Measurements from ENCODE around the gene PTRH2. TPM values are rescaled to one million over a fixed set of nuclear protein-coding genes. Genes with fewer than 3 reads are reported as not detected.

Gene PTRH2
- total RNA-seq, 1 experiment from 2014 or later: 59.6 TPM

DNA sequence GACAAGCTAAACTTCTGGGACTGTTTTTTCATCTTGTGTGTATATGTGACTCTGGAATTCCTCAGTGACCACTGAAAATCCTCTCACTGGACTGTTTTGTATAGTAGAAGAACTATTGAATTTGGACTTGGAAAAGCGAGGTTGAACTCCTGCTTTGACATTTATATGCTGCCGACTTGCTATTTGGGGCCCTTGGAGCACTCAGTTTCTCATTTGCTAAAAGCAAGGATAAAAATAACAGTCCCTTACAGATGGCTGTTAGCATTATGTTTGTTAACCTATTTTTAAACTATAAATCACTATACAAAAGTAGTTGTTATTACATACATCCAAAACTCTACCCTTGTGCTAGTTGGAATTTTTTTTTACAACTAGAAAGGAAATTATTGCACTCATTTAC is 9.2 kb upstream of the PTRH2 start (continued):
- TF ChIP-seq, protein P1, sequence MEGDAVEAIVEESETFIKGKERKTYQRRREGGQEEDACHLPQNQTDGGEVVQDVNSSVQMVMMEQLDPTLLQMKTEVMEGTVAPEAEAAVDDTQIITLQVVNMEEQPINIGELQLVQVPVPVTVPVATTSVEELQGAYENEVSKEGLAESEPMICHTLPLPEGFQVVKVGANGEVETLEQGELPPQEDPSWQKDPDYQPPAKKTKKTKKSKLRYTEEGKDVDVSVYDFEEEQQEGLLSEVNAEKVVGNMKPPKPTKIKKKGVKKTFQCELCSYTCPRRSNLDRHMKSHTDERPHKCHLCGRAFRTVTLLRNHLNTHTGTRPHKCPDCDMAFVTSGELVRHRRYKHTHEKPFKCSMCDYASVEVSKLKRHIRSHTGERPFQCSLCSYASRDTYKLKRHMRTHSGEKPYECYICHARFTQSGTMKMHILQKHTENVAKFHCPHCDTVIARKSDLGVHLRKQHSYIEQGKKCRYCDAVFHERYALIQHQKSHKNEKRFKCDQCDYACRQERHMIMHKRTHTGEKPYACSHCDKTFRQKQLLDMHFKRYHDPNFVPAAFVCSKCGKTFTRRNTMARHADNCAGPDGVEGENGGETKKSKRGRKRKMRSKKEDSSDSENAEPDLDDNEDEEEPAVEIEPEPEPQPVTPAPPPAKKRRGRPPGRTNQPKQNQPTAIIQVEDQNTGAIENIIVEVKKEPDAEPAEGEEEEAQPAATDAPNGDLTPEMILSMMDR (IDR thresholded peaks at IDR 0.05 in 2 of 3, conservative IDR thresholded peaks at IDR 0.05 in 1 of 3; ENCODE audit: borderline replicate concordance in 1 of 3, insufficient read depth in 1 of 3, low read depth in 2 of 3, low read length in 2 of 3): no peak

DNA sequence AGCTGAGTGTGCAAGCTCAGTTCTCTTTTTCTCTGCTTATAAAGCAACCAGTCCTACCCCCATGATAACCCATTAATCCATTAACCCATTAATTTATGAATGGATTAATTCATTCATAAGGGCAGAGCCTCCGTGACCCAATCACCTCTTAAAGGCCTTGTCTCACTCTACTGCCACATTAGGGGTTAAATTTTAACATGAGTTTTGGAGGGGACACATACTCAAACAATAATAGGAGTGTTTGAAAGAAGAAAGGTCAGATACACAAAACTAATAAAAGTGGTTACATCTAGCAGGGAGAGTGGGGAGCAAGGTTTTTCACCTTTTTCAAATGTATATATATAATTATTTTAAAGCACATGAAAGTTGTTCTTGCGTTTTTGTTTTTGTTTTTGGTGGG is 7.0 kb upstream of the PTRH2 start:
- H3K9ac ChIP-seq (ENCODE audit: low read length): no peak overlapping the region
- POLR2A ChIA-PET: no interaction called here
- no peak overlapping the region for H2AFZ ChIP-seq (ENCODE audit: low read depth, low read length, poor library complexity, severe bottlenecking)
- ATAC-seq (no peak), DNase-seq (ENCODE audit: low read depth, low spot score) (no peak)
- TF ChIP-seq EZH2 (IDR thresholded peaks at IDR 0.05): no peak
- TF ChIP-seq, protein P2, sequence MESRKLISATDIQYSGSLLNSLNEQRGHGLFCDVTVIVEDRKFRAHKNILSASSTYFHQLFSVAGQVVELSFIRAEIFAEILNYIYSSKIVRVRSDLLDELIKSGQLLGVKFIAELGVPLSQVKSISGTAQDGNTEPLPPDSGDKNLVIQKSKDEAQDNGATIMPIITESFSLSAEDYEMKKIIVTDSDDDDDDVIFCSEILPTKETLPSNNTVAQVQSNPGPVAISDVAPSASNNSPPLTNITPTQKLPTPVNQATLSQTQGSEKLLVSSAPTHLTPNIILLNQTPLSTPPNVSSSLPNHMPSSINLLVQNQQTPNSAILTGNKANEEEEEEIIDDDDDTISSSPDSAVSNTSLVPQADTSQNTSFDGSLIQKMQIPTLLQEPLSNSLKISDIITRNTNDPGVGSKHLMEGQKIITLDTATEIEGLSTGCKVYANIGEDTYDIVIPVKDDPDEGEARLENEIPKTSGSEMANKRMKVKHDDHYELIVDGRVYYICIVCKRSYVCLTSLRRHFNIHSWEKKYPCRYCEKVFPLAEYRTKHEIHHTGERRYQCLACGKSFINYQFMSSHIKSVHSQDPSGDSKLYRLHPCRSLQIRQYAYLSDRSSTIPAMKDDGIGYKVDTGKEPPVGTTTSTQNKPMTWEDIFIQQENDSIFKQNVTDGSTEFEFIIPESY (IDR thresholded peaks at IDR 0.05; ENCODE audit: extremely low read depth, insufficient replicate concordance, low read length): no peak
- no peak for TF ChIP-seq CBX3 (IDR thresholded peaks at IDR 0.05; ENCODE audit: low read depth)
- TF ChIP-seq, protein P1 (IDR thresholded peaks at IDR 0.05 in 2 of 3, conservative IDR thresholded peaks at IDR 0.05 in 1 of 3; ENCODE audit: borderline replicate concordance in 1 of 3, insufficient read depth in 1 of 3, low read depth in 2 of 3, low read length in 2 of 3): no peak
- TF ChIP-seq ZNF274 (IDR thresholded peaks at IDR 0.05; ENCODE audit: low read depth, low read length): no peak
- no peak for TF ChIP-seq YY1 (IDR thresholded peaks at IDR 0.05; ENCODE audit: extremely low read depth, insufficient replicate concordance, low read depth, low read length)
- TF ChIP-seq, protein P3, sequence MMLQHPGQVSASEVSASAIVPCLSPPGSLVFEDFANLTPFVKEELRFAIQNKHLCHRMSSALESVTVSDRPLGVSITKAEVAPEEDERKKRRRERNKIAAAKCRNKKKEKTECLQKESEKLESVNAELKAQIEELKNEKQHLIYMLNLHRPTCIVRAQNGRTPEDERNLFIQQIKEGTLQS (IDR thresholded peaks at IDR 0.05): no peak
- TF ChIP-seq, protein P4, sequence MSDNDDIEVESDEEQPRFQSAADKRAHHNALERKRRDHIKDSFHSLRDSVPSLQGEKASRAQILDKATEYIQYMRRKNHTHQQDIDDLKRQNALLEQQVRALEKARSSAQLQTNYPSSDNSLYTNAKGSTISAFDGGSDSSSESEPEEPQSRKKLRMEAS (IDR thresholded peaks at IDR 0.05): no peak
- no peak for TF ChIP-seq SIN3A (IDR thresholded peaks at IDR 0.05; ENCODE audit: low read depth)
- TF ChIP-seq CEBPB (IDR thresholded peaks at IDR 0.05; ENCODE audit: low read depth): no peak
- no peak for TF ChIP-seq RAD21 (IDR thresholded peaks at IDR 0.05; ENCODE audit: low read depth)
- peaks cover 1 to 10% of the 10 kb centered on the region in 2 experiments; a peak in 3 of 4 replicates for H3K4me1 ChIP-seq (ENCODE audit: control insufficient read depth in 1 of 2, insufficient read depth in 2 of 2, low read length in 2 of 2)
- no peak overlapping the region for H3K27ac ChIP-seq (ENCODE audit: low read depth, low read length)
- no peaks in the 10 kb centered on the region for H3K9me3 ChIP-seq (ENCODE audit: control insufficient read depth in 1 of 2, insufficient read depth in 1 of 2, low read depth in 1 of 2, low read length in 2 of 2)
- RAD21 ChIA-PET (ENCODE audit: low non-redundant PET in 1 of 2, low total read pairs in 2 of 2, uncharacterized antibody in 2 of 2, unreplicated experiment in 2 of 2): no interaction called here
- no peaks in the 10 kb centered on the region; a peak in 1 of 4 replicates for H3K36me3 ChIP-seq (ENCODE audit: control insufficient read depth in 1 of 2, insufficient read depth in 2 of 2, low read length in 2 of 2)
- no peaks in the 10 kb centered on the region for H3K9me2 ChIP-seq (ENCODE audit: insufficient read depth)
- H3K4me2 ChIP-seq (ENCODE audit: low read length): no peak overlapping the region
- peaks cover 99% of the 10 kb centered on the region for H3K79me2 ChIP-seq (ENCODE audit: insufficient read depth, low read length)
- no peaks in the 10 kb centered on the region for H3K27me3 ChIP-seq (ENCODE audit: insufficient read depth, low read length)
- no TSS peak for BruUV-seq (replicated peaks)
- H3K4me3 ChIP-seq (replicated peaks in 1 of 2; ENCODE audit: low read depth in 1 of 2, low read length in 2 of 2): no peak overlapping the region
- CTCF ChIA-PET: no interaction called here
- intact Hi-C loops (cut with micrococcal nuclease): no loop called here
- peaks cover 23% of the 10 kb centered on the region; the same call in 1 of the 2 replicates for H4K20me1 ChIP-seq (ENCODE audit: insufficient read depth)
